SJSA1 (cell line): ENCODE data around the gene DPP8. TPM values are rescaled to one million over a fixed set of nuclear protein-coding genes. Genes with fewer than 3 reads are reported as not detected.
"Not testable (repeated sequence)": the region's sequence is repeated elsewhere in the genome, so short reads cannot be mapped to it uniquely, and the experiment has no call there.

Experiments
- DNase-seq, 2 experiments: peaks; one replicate each; pipeline ENCODE4 v3.0.0-alpha.2; 2015 to 2020; ENCODE audit warnings: low spot score in 2 of 2, low read depth in 1 of 2
- H3K27ac ChIP-seq: fragments of 250-450 bp; sonication (Bioruptor Pico); 2 replicates; pipeline ENCODE4 v1.5.1; 2020; ENCODE audit warnings: mild to moderate bottlenecking, moderate library complexity
- H3K27me3 ChIP-seq: fragments of 250-450 bp; sonication (Bioruptor Pico); replicated peaks from 2 replicates; pipeline ENCODE4 v1.5.1; 2020; ENCODE audit warnings: mild to moderate bottlenecking, moderate library complexity
- H3K36me3 ChIP-seq: fragments of 250-450 bp; sonication (Bioruptor Pico); 2 replicates; pipeline ENCODE4 v1.5.1; 2020; ENCODE audit warnings: mild to moderate bottlenecking
- H3K4me1 ChIP-seq: fragments of 250-450 bp; sonication (Bioruptor Pico); replicated peaks from 2 replicates; pipeline ENCODE4 v1.6.1; 2021; ENCODE audit warnings: mild to moderate bottlenecking
- H3K4me3 ChIP-seq: fragments of 250-450 bp; sonication (Bioruptor Pico); 2 replicates; pipeline ENCODE4 v1.5.1; 2020; ENCODE audit warnings: mild to moderate bottlenecking
- H3K9me3 ChIP-seq: fragments of 250-450 bp; sonication (Bioruptor Pico); replicated peaks from 2 replicates; pipeline ENCODE4 v1.5.1; 2020; ENCODE audit warnings: mild to moderate bottlenecking
- total RNA-seq: library from RNA; depleted of rRNA; stranded (reverse); fragments of >200 nt; shearing (Covaris generic); gene quantifications from 2 replicates; pipeline ENCODE4 v1.2.3, GENCODE V29; 2014; rRNA removed

Gene DPP8
- 40.4 and 53.2 TPM in 2 replicates for total RNA-seq

- peak within 1 kb of the TSS; percentile 90 for H3K4me3 ChIP-seq
- no peaks in the 10 kb centered on the region for H3K27me3 ChIP-seq
- H3K4me1 ChIP-seq = peaks cover 4% of the 10 kb centered on the region; the same call in 1 of the 2 replicates
- peaks cover 35% of the 10 kb centered on the region for H3K36me3 ChIP-seq
- H3K9me3 ChIP-seq = no peaks in the 10 kb centered on the region
- peak; percentile 88 to 95 for DNase-seq
- H3K27ac ChIP-seq = peak within 1 kb of the TSS; percentile 65
Measured at GRCh38 chr15:65516997-65517865, at the start of gene DPP8. TSS of gene DPP8 (minus strand) at chr15:65517689. CDS start at chr15:65512553, 5,136 bp downstream.

GRCh38 chr15:65561934-65562333, 44.4 kb upstream of the DPP8 start:
- peaks cover 88% of the 10 kb centered on the region for H3K36me3 ChIP-seq
- H3K27me3 ChIP-seq = no peaks in the 10 kb centered on the region
- no peaks in the 10 kb centered on the region for H3K4me1 ChIP-seq
- no peak for DNase-seq
- no peak overlapping the region for H3K4me3 ChIP-seq
- H3K9me3 ChIP-seq = no peaks in the 10 kb centered on the region
- H3K27ac ChIP-seq = no peak overlapping the region

DNA sequence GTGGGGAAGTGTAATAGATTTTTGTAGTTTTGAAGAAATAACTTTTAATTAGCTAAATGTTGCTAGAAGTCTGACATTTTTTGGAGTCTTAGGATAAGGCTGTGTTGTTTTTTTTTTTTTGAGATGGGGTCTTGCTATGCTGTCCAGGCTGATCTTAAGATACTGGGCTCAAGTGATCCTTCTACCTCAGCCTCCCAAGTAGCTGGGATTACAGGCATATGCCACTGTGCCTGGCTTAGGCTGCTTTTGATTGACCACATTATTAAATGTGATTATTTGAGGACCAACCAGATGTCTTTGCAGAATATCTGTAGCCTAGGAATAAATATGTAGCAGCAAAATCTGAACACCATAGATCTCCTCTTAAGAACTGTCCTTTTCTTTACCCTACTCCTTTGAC, 42.5 kb upstream of the DPP8 start:
- DNase-seq = no peak
- H3K4me3 ChIP-seq = no peak overlapping the region
- H3K27ac ChIP-seq = no peak overlapping the region
- peaks cover 90% of the 10 kb centered on the region for H3K36me3 ChIP-seq
- no peaks in the 10 kb centered on the region for H3K9me3 ChIP-seq
- H3K27me3 ChIP-seq = no peaks in the 10 kb centered on the region
- no peaks in the 10 kb centered on the region for H3K4me1 ChIP-seq

DNA sequence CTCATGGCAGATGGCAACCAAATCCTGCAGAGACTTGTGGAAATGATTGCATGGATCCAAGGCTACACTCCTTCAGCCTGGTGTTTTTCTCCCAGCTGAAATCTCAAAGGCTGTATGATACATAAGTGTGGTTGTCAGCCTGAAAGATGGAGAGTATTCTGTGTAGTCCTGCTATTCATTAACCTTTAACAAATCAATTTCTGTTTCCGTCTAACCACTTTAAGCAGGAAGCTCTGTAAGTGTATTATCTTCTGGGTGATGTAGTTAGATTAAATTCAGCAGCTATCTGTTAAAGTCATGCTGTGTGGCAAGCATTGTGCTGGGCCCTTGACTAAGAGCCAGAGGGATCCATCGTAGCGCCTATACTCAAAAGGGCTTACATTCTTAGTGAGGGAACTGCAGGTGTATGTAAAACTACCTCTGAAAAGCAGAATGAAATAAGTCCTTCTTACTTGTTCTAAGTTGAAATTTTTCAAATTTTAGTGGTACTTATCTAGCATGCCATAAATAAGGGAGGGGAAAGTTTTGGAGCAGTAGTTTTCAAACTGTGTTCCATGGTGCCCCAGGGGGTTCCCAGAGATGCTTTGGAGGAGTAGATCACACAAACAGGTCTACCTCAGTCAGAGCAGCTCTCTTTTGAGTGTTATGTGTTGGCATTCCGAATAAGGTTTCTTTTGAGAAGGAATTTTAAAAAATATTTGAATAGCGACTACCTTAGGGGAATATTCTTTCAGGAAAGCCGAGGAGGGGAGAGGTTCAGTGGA, 41.7 kb upstream of the DPP8 start:
- Histone ChIP-seq H3K4me1 (no peaks in the 10 kb centered on the region), H3K27me3 (no peaks in the 10 kb centered on the region), H3K36me3 (peaks cover 88% of the 10 kb centered on the region), H3K27ac (no peak overlapping the region), H3K4me3 (no peak overlapping the region), H3K9me3 (no peaks in the 10 kb centered on the region)
- no peak for DNase-seq

DNA sequence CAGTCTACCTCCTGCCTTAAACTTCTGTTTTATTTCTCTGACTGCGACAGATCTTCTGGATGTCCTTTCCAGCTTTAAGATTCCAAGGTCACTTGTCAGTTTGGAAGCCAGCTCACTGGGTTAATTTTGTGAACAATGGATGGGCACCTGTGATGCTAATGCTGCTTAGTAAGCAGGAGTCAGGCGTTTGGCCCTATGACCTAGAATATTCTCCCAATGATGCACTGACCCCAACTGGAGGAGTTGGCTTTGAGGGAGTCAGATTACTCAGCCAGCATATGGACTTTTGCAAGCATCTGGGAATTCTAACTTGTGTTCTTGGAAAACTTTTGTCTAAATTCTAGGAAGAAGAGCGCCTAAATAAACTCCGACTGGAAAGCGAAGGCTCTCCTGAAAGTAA, 40.8 kb upstream of the DPP8 start:
- Histone ChIP-seq H3K9me3 (no peaks in the 10 kb centered on the region), H3K27ac (no peak overlapping the region), H3K27me3 (no peaks in the 10 kb centered on the region), H3K4me1 (no peaks in the 10 kb centered on the region), H3K36me3 (peaks cover 87% of the 10 kb centered on the region), H3K4me3 (no peak overlapping the region)
- DNase-seq = no peak

GRCh38 chr15:65556622-65557021, 39.1 kb upstream of the DPP8 start:
- Histone ChIP-seq H3K27ac (no peak overlapping the region), H3K4me1 (no peaks in the 10 kb centered on the region), H3K27me3 (no peaks in the 10 kb centered on the region), H3K9me3 (no peaks in the 10 kb centered on the region), H3K36me3 (peaks cover 75% of the 10 kb centered on the region), H3K4me3 (no peak overlapping the region)
- DNase-seq = no peak

- H3K36me3 ChIP-seq = peaks cover 53% of the 10 kb centered on the region
Measured at GRCh38 chr15:65553691-65554090, 36.2 kb upstream of the DPP8 start.

DNA sequence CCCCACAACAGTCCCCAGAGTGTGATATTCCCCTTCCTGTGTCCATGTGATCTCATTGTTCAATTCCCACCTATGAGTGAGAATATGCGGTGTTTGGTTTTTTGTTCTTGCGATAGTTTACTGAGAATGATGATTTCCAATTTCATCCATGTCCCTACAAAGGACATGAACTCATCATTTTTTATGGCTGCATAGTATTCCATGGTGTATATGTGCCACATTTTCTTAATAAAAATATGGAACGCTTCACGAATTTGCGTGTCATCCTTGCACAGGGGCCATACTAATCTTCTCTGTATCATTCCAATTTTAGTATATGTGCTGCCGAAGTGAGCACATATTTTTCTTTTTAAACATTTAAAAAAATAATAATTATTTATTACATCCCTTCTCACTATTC, 35.4 kb upstream of the DPP8 start:
- not testable (repeated sequence) for H3K27me3 ChIP-seq, H3K27ac ChIP-seq, H3K9me3 ChIP-seq, DNase-seq, H3K4me1 ChIP-seq, H3K4me3 ChIP-seq
- H3K36me3 ChIP-seq = peaks cover 45% of the 10 kb centered on the region

More at GRCh38 chr15:65553691-65554090, 36.2 kb upstream of the DPP8 start:
- no peaks in the 10 kb centered on the region for H3K27me3 ChIP-seq
- no peak for DNase-seq
- H3K27ac ChIP-seq = no peak overlapping the region
- H3K4me3 ChIP-seq = no peak overlapping the region
- peaks cover 9% of the 10 kb centered on the region for H3K4me1 ChIP-seq
- no peaks in the 10 kb centered on the region for H3K9me3 ChIP-seq

GRCh38 chr15:65551183-65551582, 33.7 kb upstream of the DPP8 start:
- Histone ChIP-seq H3K9me3 (no peaks in the 10 kb centered on the region), H3K4me1 (peaks cover 9% of the 10 kb centered on the region), H3K4me3 (no peak overlapping the region), H3K27ac (no peak overlapping the region), H3K27me3 (no peaks in the 10 kb centered on the region), H3K36me3 (peaks cover 31% of the 10 kb centered on the region)
- DNase-seq = no peak

GRCh38 chr15:65550681-65551098, 33.2 kb upstream of the DPP8 start:
- Histone ChIP-seq H3K36me3 (peaks cover 26% of the 10 kb centered on the region), H3K9me3 (no peaks in the 10 kb centered on the region), H3K27me3 (no peaks in the 10 kb centered on the region), H3K27ac (no peak overlapping the region), H3K4me1 (peaks cover 9% of the 10 kb centered on the region), H3K4me3 (no peak overlapping the region)
- DNase-seq = peak; percentile 45 to 57

DNA sequence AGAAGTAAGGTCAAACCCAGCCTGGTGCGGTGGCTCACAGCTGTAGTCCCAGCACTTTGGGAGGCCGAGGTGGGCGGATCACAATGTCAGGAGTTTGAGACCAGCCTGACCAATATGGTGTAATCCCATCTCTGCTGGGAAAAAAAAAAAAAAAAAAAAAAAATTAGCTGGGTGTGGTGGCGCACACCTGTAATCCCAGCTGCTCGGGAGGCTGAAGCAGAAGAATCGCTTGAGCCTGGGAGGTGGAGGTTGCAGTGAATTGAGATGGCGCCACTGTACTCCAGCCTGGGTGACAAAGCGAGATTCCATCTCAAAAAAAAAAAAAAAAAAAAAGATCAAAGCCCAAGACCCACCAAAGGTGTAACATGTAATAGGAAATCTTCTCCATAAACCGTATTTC, 31.8 kb upstream of the DPP8 start:
- H3K27ac ChIP-seq, H3K4me1 ChIP-seq, H3K4me3 ChIP-seq, DNase-seq, H3K27me3 ChIP-seq, H3K9me3 ChIP-seq: not testable (repeated sequence)
- H3K36me3 ChIP-seq = peaks cover 13% of the 10 kb centered on the region

- no peak overlapping the region for H3K27ac ChIP-seq
- no peaks in the 10 kb centered on the region for H3K9me3 ChIP-seq
- no peaks in the 10 kb centered on the region for H3K27me3 ChIP-seq
- no peak for DNase-seq
- H3K36me3 ChIP-seq = peaks cover 4% of the 10 kb centered on the region; the same call in 1 of the 2 replicates
- H3K4me1 ChIP-seq = peaks cover 9% of the 10 kb centered on the region
- H3K4me3 ChIP-seq = no peak overlapping the region
Measured at GRCh38 chr15:65547841-65548240, 30.4 kb upstream of the DPP8 start.

GRCh38 chr15:65541231-65541820, 23.8 kb upstream of the DPP8 start:
- Histone ChIP-seq H3K27me3 (no peaks in the 10 kb centered on the region), H3K4me1 (no peaks in the 10 kb centered on the region), H3K36me3 (peaks cover 19% of the 10 kb centered on the region), H3K27ac (no peak overlapping the region), H3K9me3 (no peaks in the 10 kb centered on the region), H3K4me3 (no peak overlapping the region)
- no peak for DNase-seq

DNA sequence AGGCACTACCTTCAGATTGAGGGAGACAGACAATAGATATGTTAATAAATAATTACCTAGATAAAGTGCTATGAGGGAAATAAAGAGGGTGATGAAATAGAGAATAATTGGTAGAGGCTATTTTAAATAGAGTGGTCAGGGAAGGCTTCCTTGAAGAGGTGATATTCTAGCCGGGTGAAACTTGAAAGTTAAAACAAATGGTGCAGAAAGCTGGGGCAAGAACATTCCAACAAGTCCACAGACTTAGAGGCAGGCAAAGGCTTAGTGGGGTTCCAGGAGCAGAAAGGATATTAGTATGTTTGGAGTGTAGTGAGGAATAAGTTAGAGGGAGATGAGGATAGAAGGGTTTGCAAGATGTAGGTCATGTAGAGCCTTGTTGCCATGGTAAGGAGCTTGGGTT, 22.8 kb upstream of the DPP8 start:
- Histone ChIP-seq H3K4me3 (no peak overlapping the region), H3K36me3 (peaks cover 25% of the 10 kb centered on the region), H3K4me1 (no peaks in the 10 kb centered on the region), H3K27ac (no peak overlapping the region), H3K27me3 (no peaks in the 10 kb centered on the region), H3K9me3 (no peaks in the 10 kb centered on the region)
- DNase-seq = no peak
